Stomach (tissue), 4 donors: ENCODE measurements around the gene KCNG4.

Source experiments
- CTCF ChIP-seq, 7 experiments: fragments of 450-650 bp in 4 of 7; fragments of 200-600 bp in 3 of 7; sonication (generic) in 3 of 7; IDR thresholded peaks; one replicate each; pipeline ENCODE4 v1.5.1; 2016 to 2019; ENCODE audit warnings: antibody characterized with exemption in 7 of 7, control low read depth in 2 of 7, mild to moderate bottlenecking in 1 of 7
- POLR2A ChIP-seq, 4 donors: fragments of 450-650 bp; IDR thresholded peaks; one replicate each; pipeline ENCODE4 v1.6.1; 2016; ENCODE audit warnings: antibody characterized with exemption in 4 of 4, control low read depth in 2 of 4, mild to moderate bottlenecking in 1 of 4, moderate library complexity in 1 of 4

- TF ChIP-seq POLR2A (IDR thresholded peaks at IDR 0.05) (no peak), CTCF (IDR thresholded peaks at IDR 0.05) (no peak)
Observed at GRCh38 chr16:84275585-84276151, 35.9 kb upstream of the KCNG4 start.
